Superior temporal gyrus (tissue), 1 donor: ENCODE measurements around the gene CCDC85C.

Experiments used
- DNase-seq: peaks from one replicate; pipeline ENCODE4 v3.0.0-alpha.2; 2016; ENCODE audit errors: extremely low spot score

CCDC85C gene

GRCh38 chr14:99522457-99522891 lies 81.5 kb downstream of the CCDC85C start:
- no peak for DNase-seq

DNA sequence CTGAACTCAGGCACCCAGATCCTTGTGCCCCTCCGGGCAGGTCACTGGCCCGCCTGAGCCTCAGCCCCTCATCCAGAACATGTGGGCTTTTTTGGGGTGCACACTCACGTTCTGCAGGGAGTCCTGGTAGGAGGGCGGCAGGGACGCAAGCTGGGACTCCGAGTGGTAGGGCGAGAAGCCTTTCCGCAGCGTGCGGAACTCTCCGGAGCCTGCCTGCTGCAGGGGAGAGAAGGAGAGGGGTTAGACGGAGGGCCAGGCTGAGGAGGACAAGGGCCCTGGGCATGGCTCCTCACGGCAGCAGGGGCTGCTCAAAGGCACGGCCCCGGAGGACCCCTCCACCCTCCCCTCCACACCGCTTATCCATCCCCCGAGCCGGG lies 82.0 kb downstream of the CCDC85C start:
- no peak for DNase-seq

DNA sequence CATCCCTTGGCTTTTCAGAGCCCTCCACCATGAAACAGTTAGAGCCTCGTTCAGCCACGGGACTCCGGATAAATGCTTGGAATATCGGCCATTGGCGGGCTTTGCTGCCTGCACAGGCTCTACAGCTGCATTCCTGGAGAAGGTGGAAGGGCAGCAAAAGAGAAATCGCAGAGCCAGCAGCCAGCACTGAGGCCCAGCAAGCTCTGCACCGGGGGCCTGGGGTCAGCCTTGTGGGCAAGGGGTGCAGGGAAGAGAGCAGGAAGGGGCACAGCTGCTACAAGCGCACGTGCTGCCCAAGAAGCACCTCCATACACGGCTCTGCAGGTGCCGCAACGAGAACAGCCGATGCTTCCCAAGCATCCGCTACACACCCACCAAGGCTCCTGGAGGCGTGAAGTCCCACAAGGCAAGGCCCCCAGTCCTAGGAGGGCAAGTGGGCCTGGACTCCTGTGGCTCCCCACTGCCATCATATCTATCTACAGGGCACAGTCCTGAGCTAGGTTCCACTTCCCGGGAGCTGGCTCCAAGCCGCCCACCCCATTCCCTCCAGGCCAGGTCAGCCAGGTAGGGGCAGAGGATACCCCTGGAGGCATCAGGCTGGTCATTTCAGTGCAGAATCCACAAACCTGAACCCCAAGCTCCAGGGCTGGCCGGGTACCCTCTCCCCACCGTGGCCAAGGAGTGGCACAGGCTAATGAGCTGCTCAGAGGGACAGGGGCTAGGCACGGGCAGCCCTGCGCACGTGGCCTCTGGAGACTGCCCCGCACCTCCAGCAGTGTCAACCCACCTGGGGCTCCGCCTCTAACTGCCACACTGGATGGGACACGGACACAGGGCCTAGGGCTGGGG lies 82.6 kb downstream of the CCDC85C start:
- no peak for DNase-seq

DNA sequence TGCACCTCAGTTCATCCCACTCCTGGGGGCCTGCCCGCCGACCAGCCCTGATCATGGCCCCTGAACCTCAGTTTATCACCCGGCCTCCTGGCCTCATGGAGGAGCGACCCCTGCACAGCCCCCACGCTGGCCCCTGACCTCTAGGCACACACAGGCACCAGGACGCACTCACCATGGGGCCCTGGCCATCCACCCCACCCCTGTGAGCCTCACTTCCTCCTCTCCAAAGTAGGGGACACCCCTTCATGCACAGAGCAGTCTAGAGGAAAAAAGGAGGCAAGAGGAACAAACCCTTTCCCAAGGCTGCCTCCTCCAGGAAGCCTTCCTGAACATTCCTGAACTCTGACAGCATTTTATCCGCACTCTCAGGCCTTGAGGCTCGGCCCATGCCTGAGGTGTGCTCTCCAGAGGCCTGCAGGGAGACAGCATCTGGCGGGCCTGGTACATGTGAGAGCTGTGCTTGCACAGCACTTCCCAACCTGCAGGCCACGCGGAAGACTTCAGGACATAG lies 83.4 kb downstream of the CCDC85C start:
- no peak for DNase-seq

- DNase-seq = no peak
Observed at GRCh38 chr14:99519931-99520421, 84.0 kb downstream of the CCDC85C start.

DNA sequence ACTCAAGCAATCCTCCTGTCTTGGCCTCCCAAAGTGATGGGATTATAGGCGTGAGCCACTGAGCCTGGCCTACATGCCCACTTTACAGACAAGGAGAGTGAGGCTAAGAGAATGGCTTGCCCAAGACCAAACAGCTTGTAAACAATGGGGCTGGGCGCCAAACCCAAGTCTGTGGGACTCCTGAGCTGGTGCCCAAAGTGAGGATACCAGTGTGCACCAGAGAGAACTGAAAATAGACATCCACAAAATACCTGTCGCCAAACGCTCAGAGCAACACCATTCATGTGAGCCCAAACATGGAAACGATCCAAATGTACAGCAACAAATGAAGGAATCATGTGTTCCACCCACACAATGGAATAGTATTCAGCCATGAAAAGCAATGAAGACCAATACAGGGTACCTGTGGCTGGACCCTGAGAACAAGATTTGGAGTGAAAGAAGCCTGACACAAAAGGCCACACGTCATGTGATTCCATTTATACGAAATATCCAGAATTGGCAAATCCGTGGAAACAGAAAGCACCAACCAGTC lies 84.6 kb downstream of the CCDC85C start:
- no peak for DNase-seq

DNA sequence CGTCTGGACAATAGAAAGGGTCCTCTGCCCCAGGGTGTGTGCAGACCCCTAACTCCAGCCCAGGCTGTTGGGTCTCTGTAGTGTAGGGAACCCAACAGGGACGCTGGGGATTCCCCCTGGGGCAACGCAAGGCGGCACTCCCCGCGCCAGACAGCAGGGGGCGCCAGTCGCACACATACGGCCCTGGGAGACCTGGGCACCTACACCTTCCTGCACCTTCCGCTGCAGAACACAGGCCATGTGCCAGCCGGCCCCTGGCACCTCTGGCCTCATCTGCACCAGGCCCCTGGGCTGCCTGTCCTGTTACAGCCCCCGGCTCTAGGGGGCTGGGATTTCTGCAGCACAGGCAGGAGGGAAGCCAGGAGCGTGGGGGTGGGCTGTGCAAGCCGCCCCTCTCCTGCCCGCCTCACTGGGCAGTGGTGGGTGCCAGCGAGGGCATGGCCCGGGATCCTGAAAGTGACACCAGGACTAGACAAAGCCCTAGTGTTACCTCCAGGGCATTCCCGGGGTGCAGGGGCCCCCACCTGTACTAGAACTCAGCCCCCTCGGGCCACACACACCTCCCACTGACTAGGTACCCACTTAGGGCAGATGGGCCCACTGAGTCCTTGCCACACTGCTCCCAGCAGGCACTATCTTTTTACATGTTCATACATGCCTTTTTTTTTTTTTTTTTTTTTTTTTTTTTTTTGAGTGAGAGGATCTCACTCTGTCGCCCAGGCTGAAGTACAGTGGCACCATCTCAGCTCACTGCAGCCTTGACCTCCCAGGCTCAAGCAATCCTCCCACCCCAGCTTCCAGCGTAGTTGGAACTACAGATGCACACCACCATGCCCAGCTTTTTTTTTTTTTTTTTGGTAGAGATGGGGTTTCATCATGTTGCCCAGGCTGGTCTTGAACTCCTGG lies 85.3 kb downstream of the CCDC85C start:
- DNase-seq = peak; percentile 71

DNA sequence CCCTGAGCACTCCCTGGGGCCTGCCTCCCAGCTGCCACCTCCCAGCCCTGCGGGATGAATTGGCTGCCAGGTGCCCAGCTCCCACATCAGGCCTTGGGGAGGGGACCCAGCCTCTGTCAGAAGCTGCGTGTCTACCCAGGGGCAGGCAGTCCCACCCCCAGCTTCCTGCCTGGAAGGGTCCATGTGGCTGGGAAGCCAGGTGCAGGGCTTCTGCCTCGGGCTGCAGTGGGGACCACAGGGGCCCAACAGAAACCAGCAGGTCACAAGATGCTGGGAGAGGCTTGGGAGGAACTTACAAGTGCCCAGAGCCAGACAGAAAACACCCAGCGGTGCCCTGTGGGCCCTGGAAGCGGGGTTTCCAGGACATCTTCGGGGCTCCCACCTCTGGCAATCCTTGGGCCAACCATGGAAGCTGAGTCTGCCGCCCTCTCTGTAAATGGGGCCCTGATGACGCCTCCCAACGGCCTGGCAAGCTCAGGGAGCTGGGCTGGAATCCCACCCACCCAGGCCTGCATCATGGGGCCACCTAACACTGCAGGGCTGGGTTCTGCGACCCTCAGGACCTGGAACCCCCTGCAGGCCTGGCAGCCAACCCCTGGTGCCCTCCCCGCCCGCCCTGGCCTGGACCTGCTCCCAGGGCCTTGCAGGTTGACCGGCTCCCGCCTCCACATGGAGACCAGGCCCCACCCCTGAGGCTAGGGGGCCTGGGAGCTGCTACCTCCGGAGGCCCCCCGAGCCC lies 86.2 kb downstream of the CCDC85C start:
- no peak for DNase-seq

GRCh38 chr14:99516871-99517642 lies 87.0 kb downstream of the CCDC85C start:
- no peak for DNase-seq

DNA sequence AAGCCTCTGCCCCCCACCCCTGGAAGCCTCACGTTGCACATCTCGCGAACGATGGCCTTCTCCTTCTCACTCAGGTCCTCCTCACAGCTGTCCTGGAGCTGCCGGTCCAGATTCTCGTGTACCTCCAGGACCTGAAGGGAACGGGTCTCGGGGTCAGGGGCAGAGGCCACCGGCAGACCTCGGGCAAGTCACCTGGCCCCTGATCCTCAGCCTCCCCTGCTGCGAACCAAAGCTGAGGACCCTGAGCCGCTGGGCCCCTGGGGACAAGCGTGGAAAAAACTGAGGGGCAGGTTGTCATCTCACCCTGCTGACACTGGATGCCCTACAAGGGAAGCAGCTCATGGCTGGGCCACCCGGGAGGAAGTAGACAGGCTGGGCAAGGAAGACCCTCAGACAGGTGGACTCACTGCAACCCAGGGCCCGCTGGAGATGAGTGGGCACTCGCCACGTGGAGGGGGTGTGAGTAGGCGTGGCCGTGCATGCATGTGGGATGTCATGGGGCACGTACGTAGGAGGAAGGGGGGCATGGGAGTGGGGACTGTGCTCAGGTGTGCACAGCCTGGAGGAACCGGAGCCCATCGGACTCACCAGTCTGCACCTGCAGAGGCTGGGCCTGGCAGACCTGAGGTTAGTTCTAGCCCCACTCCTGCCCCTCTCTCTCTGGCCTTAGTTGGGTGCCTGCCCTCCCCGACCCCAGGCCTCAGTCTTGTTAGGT lies 87.7 kb downstream of the CCDC85C start:
- DNase-seq = no peak

- no peak for DNase-seq
Observed at GRCh38 chr14:99515301-99516155, 88.5 kb downstream of the CCDC85C start.

GRCh38 chr14:99514552-99515300 lies 89.3 kb downstream of the CCDC85C start:
- no peak for DNase-seq

DNA sequence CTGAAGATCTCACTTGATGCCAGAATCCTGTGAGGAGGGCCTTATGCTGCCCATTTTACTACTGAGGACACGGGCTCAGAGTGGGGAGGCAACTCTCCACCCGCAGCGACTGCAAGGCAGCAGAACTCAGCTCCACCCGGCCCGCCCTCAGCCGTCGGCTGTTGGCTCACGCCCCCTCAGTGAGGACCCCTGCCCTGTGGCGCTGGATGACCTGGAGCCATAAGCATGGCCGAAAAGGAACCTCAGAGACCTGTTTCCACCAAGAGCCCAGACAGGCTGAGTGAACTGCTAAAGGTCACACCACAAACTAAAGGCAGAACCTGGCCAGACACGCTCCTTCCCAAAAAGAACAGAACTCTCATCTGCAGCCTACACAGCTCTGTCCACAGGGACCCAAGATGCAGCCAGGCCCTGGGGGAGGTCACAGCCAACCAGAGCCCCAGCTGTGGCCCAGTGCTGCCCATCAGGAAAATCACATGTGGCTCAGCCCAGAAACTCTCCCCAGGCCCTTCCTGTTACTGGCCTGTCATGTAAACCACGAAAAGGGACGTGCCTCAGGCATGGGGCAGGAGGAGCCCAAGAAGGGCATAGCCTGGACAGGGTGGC lies 90.0 kb downstream of the CCDC85C start:
- DNase-seq = no peak

DNA sequence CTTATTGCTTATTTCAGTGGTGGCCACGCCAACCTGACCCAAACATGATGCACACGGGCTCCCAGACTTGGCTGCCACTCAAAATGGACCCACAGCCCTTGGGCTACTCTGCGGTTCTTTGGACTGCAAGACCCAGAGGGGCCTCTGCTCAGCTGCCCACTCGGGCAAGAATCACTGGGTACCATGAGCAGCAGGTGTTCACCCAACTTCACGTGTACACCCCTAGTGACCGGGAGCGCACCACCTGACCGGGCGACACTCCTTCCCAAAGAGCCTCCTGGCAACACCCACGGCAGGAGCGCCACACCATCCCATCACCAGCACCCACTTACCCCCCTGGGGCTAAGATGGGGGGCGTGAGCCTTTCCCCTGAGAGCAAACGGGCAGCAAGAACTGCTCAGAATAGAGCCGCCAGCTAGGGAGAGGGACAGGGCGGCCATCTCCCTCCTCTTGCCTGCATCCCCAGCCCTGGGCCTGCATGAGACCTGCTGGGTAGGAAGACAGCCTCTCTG lies 90.8 kb downstream of the CCDC85C start:
- DNase-seq = no peak

- DNase-seq = no peak
Observed at GRCh38 chr14:99512571-99513182, 91.3 kb downstream of the CCDC85C start.

- no peak for DNase-seq
Observed at GRCh38 chr14:99512110-99512449, 91.9 kb downstream of the CCDC85C start.

- peak; percentile 52 for DNase-seq
Observed at GRCh38 chr14:99511421-99512109, 92.4 kb downstream of the CCDC85C start.
